SK-N-MC (cell line): ENCODE results near the gene CLEC16A.

ENCODE experiments used
- DNase-seq: peaks from one replicate; pipeline ENCODE4 v3.0.0-alpha.2; 2011; ENCODE audit warnings: low read depth, low spot score
- H3K27ac ChIP-seq: fragments of 200-600 bp; sonication (generic); 2 replicates; pipeline ENCODE4 v1.5.1; 2016; ENCODE audit warnings: mixed run types
- H3K36me3 ChIP-seq: fragments of 200-600 bp; sonication (generic); 2 replicates; pipeline ENCODE4 v1.6.1; 2017; ENCODE audit warnings: antibody characterized with exemption, low read length, mixed read lengths; ENCODE audit not compliant: insufficient read depth
- H3K4me3 ChIP-seq: fragments of 200-600 bp; sonication (generic); 2 replicates; pipeline ENCODE4 v1.5.1; 2016
- H3K9ac ChIP-seq: fragments of 200-600 bp; sonication (generic); 2 replicates; pipeline ENCODE4 v1.8.0; 2017; ENCODE audit warnings: mixed run types, mixed read lengths; ENCODE audit not compliant: insufficient read length
- H3K9me3 ChIP-seq: fragments of 200-600 bp; sonication (generic); 2 replicates; pipeline ENCODE4 v1.6.1; 2017; ENCODE audit warnings: low read depth, mild to moderate bottlenecking, antibody characterized with exemption, low read length, moderate library complexity, mixed read lengths
- EZH2 ChIP-seq: fragments of 200-600 bp; sonication (generic); IDR thresholded peaks from one replicate; pipeline ENCODE4 v1.6.1; 2017; ENCODE audit warnings: antibody characterized with exemption
- FOXP2 ChIP-seq: optimal IDR thresholded peaks from 2 replicates; pipeline ENCODE3; 2011; ENCODE audit warnings: mild to moderate bottlenecking, moderate library complexity; ENCODE audit not compliant: insufficient read depth; ENCODE audit errors: extremely low read length, control extremely low read depth
- POLR2AphosphoS5 ChIP-seq: IDR thresholded peaks from 2 replicates; pipeline ENCODE4 v1.6.1; 2012; ENCODE audit warnings: mild to moderate bottlenecking, low read depth, low read length, borderline replicate concordance

CLEC16A gene

DNA sequence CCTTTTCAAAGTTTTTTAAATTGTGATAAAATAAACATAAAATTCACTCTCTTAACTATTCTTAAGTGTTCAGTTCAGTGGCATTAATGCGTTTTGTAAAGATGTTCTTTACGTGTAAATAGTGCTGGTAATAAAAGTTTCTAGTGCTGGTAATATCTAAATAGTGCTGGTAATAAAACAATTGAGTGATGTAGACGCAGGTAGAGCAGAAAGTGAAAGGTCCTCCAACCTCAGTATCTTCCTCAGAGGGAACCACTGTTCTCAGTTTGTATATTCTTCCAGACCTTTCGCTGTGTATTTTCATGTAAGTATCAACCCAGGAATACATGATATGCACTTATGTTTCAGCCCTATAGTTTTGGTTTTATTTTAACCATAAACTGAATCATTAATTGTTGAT lies 53.1 kb downstream of the CLEC16A start:
- TF ChIP-seq EZH2 (no peak), POLR2AphosphoS5 (no peak), FOXP2 (no peak)
- Histone ChIP-seq H3K27ac (no peak overlapping the region), H3K4me3 (no peak overlapping the region), H3K9me3 (no peaks in the 10 kb centered on the region), H3K9ac (no peak overlapping the region), H3K36me3 (no peaks in the 10 kb centered on the region)
- DNase-seq: no peak

DNA sequence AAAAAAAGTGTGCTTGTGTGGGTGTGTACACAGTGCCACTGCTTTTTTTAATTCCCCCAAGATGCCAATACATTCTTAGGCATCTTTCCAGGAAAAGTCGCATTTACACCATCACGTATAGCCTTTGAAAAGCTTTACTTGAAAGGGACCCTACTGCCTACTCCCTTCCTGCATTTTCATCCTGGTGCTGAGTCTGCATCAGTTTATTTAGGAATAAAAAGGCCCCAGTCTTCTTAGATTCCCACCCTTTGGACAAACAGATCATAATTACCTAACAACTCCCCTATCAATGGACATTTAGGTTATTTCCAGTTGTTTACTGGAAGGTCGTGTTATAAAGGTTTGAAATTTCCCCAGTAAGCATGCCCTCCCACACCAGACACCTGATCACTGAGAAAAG lies 54.9 kb downstream of the CLEC16A start:
- no peak overlapping the region for H3K4me3 ChIP-seq
- no peak for TF ChIP-seq POLR2AphosphoS5
- no peak for TF ChIP-seq EZH2
- TF ChIP-seq FOXP2: no peak
- H3K9me3 ChIP-seq: no peaks in the 10 kb centered on the region
- no peak overlapping the region for H3K9ac ChIP-seq
- no peaks in the 10 kb centered on the region; the same call in 1 of the 2 replicates for H3K36me3 ChIP-seq
- no peak overlapping the region for H3K27ac ChIP-seq
- DNase-seq: no peak

DNA sequence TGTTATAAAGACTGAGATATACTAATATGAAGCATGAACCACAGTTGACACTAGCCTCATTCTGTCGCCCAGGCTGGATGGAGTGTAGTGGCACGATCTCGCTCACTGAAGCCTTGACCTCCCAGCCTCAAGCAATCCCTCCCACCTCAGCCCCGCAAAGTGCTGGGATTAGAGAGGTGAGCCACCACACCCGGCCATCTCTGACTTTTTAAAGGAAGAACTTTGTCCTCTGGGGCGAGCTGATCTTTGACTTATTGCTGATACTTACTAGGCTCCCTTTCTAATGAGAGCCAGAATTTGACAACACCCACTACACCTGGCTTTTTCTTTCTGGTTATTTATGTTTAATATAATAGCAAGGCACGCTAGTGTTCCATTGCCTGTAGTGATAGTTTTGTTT lies 57.2 kb downstream of the CLEC16A start:
- DNase-seq: no peak
- Histone ChIP-seq H3K9ac (no peak overlapping the region), H3K4me3 (no peak overlapping the region), H3K36me3 (no peaks in the 10 kb centered on the region; the same call in 1 of the 2 replicates), H3K27ac (no peak overlapping the region), H3K9me3 (no peaks in the 10 kb centered on the region)
- TF ChIP-seq POLR2AphosphoS5: no peak
- no peak for TF ChIP-seq EZH2
- no peak for TF ChIP-seq FOXP2

DNA sequence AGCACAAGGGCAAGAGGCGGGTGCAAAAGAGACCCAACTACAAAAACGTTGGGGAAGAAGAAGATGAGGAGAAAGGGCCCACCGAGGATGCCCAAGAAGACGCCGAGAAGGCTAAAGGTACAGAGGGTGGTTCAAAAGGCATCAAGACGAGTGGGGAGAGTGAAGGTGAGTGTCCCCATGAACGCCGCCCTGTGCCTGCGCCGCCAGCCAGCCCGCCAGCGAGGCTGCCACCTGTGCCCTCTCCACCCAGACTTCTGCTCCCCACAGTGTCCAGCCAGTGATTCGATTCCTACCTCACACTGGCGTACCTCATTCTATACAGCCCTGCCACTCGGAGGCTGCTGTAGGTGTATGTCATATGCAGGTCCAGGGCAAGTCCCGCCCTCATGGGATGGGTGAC lies 58.8 kb downstream of the CLEC16A start:
- TF ChIP-seq EZH2: no peak
- no peak for DNase-seq
- H3K36me3 ChIP-seq: no peaks in the 10 kb centered on the region; the same call in 1 of the 2 replicates
- H3K4me3 ChIP-seq: no peak overlapping the region
- no peak overlapping the region for H3K27ac ChIP-seq
- no peak overlapping the region for H3K9ac ChIP-seq
- H3K9me3 ChIP-seq: no peaks in the 10 kb centered on the region

DNA sequence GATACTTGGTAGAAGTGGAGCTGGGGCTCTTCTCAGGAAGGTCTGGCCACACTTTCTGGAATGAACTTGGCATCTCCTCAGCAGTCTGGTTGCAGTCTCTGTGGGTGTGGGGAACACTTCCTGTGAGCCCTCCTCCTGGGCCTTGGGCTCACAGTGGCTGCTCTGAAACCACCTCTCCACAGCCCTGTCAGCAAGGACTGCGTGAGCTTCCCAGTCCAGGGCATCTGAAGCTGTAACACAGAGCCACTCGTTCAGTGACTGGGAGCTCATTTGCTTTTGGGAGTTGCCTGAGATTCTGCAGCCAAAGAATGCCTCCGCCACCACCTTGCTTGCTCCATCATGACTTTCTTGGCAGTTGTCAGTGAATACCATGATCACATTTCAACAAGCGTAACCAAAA lies 60.0 kb downstream of the CLEC16A start:
- Histone ChIP-seq H3K9me3 (no peaks in the 10 kb centered on the region), H3K4me3 (no peak overlapping the region), H3K9ac (no peak overlapping the region), H3K27ac (no peak overlapping the region), H3K36me3 (no peaks in the 10 kb centered on the region; the same call in 1 of the 2 replicates)
- TF ChIP-seq POLR2AphosphoS5: no peak
- TF ChIP-seq FOXP2: no peak
- no peak for TF ChIP-seq EZH2
- no peak for DNase-seq

DNA sequence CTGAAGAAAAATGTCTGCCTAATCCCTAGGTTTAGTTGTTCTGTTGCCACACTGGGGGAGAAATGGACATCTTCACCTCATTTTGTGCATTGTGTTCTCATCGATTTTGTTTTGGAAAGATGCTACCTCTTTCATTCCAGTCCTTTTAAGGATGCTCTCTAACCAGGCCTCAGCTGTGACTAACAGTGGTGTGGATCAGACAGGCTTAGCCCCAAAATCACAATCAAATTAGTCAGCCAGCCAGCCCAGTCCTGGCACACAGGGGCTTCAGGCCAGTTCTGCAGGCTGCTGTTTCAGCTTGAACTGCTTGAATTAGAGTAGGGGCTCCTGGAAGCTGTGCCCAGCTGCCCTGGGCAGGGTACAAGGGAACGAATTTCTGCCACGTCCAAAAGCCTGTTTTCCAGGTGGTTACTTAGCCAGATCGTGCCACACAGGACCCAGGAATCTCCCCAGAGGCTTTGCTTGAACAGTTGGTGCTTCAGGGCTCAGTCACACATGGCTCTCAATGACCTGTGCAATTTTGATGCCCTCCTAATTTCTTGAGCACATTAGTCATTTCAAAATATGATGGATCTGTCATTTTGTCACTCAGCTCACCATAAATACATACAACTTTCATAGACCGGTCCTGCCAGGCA lies 60.7 kb downstream of the CLEC16A start:
- H3K9me3 ChIP-seq: no peaks in the 10 kb centered on the region
- no peak overlapping the region for H3K27ac ChIP-seq
- no peak for DNase-seq
- TF ChIP-seq FOXP2 (no peak), EZH2 (no peak), POLR2AphosphoS5 (no peak)
- H3K4me3 ChIP-seq: no peak overlapping the region
- no peak overlapping the region for H3K9ac ChIP-seq
- no peaks in the 10 kb centered on the region; the same call in 1 of the 2 replicates for H3K36me3 ChIP-seq

DNA sequence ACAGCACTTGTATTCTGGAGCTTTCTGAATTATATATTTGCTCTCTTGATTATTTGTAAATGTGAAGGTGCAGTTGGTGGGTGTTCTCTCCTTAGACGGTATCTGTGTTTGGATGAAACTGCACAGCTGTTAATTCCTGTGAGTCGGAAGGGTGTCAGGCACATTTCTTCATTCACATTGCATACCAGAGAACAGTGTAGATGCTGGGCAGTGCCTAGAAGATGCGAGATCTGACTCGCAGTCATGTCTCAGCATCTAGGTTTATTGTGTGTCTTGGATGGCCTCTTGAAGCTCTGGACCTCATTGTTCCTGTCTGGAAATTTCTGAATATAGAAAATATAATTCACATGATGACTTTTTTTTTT lies 61.2 kb downstream of the CLEC16A start:
- Histone ChIP-seq H3K9ac (no peak overlapping the region), H3K4me3 (no peak overlapping the region), H3K9me3 (no peaks in the 10 kb centered on the region), H3K27ac (no peak overlapping the region), H3K36me3 (no peaks in the 10 kb centered on the region; the same call in 1 of the 2 replicates)
- no peak for DNase-seq
- TF ChIP-seq EZH2 (no peak), POLR2AphosphoS5 (no peak), FOXP2 (no peak)

DNA sequence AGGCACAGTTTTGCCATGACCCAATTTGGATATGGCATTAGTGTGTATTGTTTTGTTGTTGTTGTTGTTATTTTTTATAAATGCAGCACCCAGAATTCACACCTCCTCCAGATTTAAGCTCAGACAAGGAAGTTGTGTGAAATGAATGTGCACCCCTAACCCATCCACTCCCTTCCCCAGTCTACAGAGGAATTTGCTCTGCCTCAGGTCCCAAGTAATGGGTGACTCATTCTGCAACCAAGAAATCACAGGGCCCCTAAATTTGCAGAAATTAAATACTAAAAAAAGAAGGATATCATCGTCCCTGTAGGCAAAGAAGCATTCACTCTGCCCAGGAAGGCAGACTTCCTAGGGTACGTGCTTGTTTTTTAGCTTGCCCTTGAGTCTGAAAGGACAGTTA lies 62.3 kb downstream of the CLEC16A start:
- H3K9ac ChIP-seq: no peak overlapping the region
- no peak overlapping the region for H3K4me3 ChIP-seq
- H3K36me3 ChIP-seq: no peaks in the 10 kb centered on the region; the same call in 1 of the 2 replicates
- H3K9me3 ChIP-seq: no peaks in the 10 kb centered on the region
- no peak for DNase-seq
- no peak overlapping the region for H3K27ac ChIP-seq
- TF ChIP-seq FOXP2 (no peak), POLR2AphosphoS5 (no peak), EZH2 (no peak)

DNA sequence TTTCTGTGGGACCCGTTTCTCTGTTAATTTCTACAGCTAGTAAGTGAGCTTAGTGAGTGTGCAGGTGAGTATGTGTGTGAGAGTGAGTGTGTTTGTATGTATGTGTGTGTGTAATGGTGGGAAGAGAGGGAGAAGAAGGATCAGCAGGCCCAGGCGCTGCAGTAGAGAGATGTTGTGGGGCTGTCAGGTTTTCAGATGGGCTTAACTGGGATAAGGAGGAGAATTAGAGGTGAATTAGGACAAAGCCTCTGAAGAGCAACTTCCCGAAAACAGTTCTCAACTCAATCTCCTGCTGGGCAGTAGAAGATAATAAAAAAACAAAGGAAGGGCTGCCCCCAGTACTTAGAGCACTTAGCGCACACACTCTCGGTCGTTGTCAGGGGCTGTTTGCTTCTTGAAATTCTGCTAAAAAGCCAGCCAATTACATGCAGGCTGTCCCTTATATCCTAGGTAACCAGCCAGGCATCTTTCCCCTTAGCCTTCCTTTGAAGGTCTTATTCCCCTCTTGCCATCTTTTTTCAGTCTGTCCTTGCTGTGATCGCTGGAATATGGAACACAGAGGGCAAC lies 63.4 kb downstream of the CLEC16A start:
- Histone ChIP-seq H3K36me3 (no peaks in the 10 kb centered on the region; the same call in 1 of the 2 replicates), H3K9ac (no peak overlapping the region), H3K4me3 (no peak overlapping the region), H3K9me3 (no peaks in the 10 kb centered on the region), H3K27ac (no peak overlapping the region)
- TF ChIP-seq FOXP2 (no peak), EZH2 (no peak), POLR2AphosphoS5 (no peak)
- no peak for DNase-seq
